MM.1S (cell line): Measurements from ENCODE around the gene STC2.

Experiments
- DNase-seq: peaks from one replicate; pipeline ENCODE4 v3.0.0-alpha.2; 2015
- H2AFZ ChIP-seq: fragments of 300-600 bp; sonication (generic); 2 replicates; pipeline ENCODE4 v1.6.0; 2016; ENCODE audit warnings: antibody characterized with exemption, low read length
- H3F3A ChIP-seq: fragments of 300-600 bp; sonication (generic); 2 replicates; pipeline ENCODE4 v1.6.1; 2016; ENCODE audit warnings: mild to moderate bottlenecking, antibody characterized with exemption, low read length, moderate library complexity, mixed read lengths; ENCODE audit not compliant: insufficient read depth
- H3K27ac ChIP-seq: fragments of 300-600 bp; sonication (generic); 2 replicates; pipeline ENCODE4 v1.5.1; 2016; ENCODE audit warnings: mild to moderate bottlenecking, low read length
- H3K27me3 ChIP-seq: fragments of 300-600 bp; sonication (generic); replicated peaks from 2 replicates; pipeline ENCODE4 v1.6.0; 2016; ENCODE audit warnings: low read length; ENCODE audit not compliant: insufficient read depth
- H3K36me3 ChIP-seq: fragments of 300-600 bp; sonication (generic); replicated peaks from 2 replicates; pipeline ENCODE4 v1.6.1; 2016; ENCODE audit warnings: mild to moderate bottlenecking, low read length, mixed read lengths; ENCODE audit not compliant: insufficient read depth
- H3K4me1 ChIP-seq: fragments of 300-600 bp; sonication (generic); 2 replicates; pipeline ENCODE4 v1.6.1; 2016; ENCODE audit warnings: low read length, mixed read lengths
- H3K4me2 ChIP-seq: fragments of 300-600 bp; sonication (generic); 2 replicates; pipeline ENCODE4 v1.6.0; 2016; ENCODE audit warnings: low read depth, low read length
- H3K4me3 ChIP-seq: fragments of 300-600 bp; sonication (generic); 2 replicates; pipeline ENCODE4 v1.5.1; 2016; ENCODE audit warnings: low read length, mixed read lengths
- H3K79me2 ChIP-seq: fragments of 300-600 bp; sonication (generic); 2 replicates; pipeline ENCODE4 v1.6.1; 2016; ENCODE audit warnings: mixed run types, low read length, mixed read lengths
- H3K9ac ChIP-seq: fragments of 300-600 bp; sonication (generic); 2 replicates; pipeline ENCODE4 v1.6.1; 2016; ENCODE audit warnings: low read length, mixed read lengths
- H3K9me2 ChIP-seq: fragments of 300-600 bp; sonication (generic); replicated peaks from 2 replicates; pipeline ENCODE4 v1.6.1; 2016; ENCODE audit warnings: mild to moderate bottlenecking, low read length, mixed read lengths; ENCODE audit not compliant: insufficient read depth
- H3K9me3 ChIP-seq: fragments of 300-600 bp; sonication (generic); replicated peaks from 2 replicates; pipeline ENCODE4 v1.6.1; 2016; ENCODE audit warnings: mild to moderate bottlenecking, low read length, mixed read lengths; ENCODE audit not compliant: insufficient read depth
- H4K20me1 ChIP-seq: fragments of 300-600 bp; sonication (generic); 2 replicates; pipeline ENCODE4 v1.6.1; 2016; ENCODE audit warnings: mild to moderate bottlenecking, low read length, moderate library complexity, mixed read lengths; ENCODE audit not compliant: insufficient read depth
- EZH2 ChIP-seq: fragments of 300-600 bp; sonication (generic); optimal IDR thresholded peaks from 2 replicates; pipeline ENCODE3; 2017; ENCODE audit warnings: low read depth, mild to moderate bottlenecking, antibody characterized with exemption, low read length, mixed read lengths
- EZH2phosphoT487 ChIP-seq: fragments of 300-600 bp; sonication (generic); IDR thresholded peaks from 2 replicates; pipeline ENCODE4 v1.6.1; 2018; ENCODE audit warnings: antibody characterized with exemption, low read length
- TF ChIP-seq, protein P1 (sequence below): fragments of 300-600 bp; sonication (generic); IDR thresholded peaks from 2 replicates; pipeline ENCODE4 v1.5.1; 2016; ENCODE audit warnings: antibody characterized with exemption, low read length, mixed read lengths

STC2 gene

DNA sequence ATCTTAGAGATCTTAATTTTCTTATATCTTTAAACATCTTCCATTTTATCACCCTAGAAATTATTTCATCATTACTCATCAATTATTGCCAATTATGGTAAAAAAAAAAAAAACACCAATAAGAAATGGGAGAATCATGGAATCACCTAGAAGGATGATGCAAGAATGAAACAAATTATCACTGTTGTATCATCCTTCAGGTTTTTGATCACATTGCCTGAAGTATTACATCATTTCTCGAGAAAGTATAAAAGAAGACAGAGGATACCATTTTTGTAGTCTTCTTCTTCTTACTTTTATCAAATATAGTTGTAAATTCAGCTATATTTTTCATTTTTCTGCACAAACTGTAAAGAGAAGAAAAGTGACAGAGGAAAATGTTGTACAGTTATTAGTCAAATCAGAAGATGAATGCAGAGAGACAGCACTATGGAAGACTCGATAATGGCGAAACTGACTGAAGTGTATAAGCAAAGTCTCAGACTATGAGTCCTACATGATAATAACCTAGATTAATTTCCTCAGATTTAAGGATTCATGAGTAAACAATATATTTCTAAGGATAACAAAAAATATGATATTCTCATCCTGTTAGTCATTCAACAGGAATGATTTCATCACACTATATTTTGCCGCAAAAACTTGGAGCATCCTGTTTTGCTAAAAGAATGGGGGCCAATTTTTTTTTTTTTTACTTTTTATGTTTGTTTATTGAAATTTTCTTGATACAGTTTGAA lies 5.9 kb upstream of the STC2 start:
- no peak overlapping the region for H3K4me2 ChIP-seq
- no peaks in the 10 kb centered on the region for H3K9me2 ChIP-seq
- no peak for TF ChIP-seq EZH2phosphoT487
- TF ChIP-seq, protein P1, sequence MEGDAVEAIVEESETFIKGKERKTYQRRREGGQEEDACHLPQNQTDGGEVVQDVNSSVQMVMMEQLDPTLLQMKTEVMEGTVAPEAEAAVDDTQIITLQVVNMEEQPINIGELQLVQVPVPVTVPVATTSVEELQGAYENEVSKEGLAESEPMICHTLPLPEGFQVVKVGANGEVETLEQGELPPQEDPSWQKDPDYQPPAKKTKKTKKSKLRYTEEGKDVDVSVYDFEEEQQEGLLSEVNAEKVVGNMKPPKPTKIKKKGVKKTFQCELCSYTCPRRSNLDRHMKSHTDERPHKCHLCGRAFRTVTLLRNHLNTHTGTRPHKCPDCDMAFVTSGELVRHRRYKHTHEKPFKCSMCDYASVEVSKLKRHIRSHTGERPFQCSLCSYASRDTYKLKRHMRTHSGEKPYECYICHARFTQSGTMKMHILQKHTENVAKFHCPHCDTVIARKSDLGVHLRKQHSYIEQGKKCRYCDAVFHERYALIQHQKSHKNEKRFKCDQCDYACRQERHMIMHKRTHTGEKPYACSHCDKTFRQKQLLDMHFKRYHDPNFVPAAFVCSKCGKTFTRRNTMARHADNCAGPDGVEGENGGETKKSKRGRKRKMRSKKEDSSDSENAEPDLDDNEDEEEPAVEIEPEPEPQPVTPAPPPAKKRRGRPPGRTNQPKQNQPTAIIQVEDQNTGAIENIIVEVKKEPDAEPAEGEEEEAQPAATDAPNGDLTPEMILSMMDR = no peak
- no peak for TF ChIP-seq EZH2
- H3K4me1 ChIP-seq = no peaks in the 10 kb centered on the region
- H3K4me3 ChIP-seq = no peak overlapping the region
- no peaks in the 10 kb centered on the region for H4K20me1 ChIP-seq
- H3K27ac ChIP-seq = no peak overlapping the region
- H2AFZ ChIP-seq = no peak overlapping the region
- H3K36me3 ChIP-seq = no peaks in the 10 kb centered on the region
- peaks cover 3% of the 10 kb centered on the region for H3K27me3 ChIP-seq
- DNase-seq = no peak
- H3K9ac ChIP-seq = no peak overlapping the region
- H3K9me3 ChIP-seq = no peaks in the 10 kb centered on the region
- no peaks in the 10 kb centered on the region for H3K79me2 ChIP-seq
- H3F3A ChIP-seq = no peaks in the 10 kb centered on the region

DNA sequence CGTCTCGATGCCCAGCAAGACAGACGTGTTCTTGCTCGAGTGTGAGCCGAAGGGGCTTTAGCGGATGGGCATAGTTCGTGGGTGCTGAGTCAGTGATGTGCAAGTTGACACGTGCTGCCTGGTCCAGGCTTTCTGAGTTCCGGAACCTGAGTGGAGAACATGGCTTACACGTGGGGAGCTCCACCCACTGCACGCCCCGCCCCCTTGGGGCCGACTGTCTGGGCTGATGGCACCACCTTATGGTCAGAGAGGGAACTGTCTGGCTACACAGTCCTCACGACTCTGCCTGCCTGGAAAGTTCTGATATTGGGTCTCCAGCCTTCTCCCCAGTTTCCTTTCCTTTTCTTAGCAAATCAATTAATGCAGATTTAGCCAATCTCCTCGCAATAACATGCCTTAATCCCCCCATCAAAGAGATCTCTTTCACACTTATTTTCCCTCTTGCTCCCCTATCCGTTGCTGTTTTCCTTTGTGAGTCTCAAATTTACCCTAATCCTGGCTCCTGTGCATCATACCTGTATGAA lies 3.8 kb upstream of the STC2 start:
- no peaks in the 10 kb centered on the region for H3K9me2 ChIP-seq

DNA sequence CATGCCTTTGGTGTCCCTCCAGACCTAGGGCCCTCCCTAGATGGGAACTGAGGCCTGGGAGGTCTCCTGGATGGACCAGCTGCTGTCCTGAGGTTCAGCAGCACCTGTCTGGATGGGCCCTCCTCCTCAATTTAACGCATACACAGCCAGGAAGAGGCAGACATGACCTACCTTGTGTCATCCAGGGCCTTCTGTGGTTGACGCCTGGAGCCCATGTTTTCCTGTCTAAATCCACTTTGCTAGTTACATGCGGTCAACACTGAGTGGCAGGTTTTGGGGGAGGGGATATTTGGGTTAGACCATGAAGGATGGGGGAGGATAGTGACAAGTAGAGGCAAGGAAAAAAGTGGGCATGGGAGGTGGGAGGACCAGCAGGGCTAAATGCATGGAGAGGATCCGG lies 3.1 kb upstream of the STC2 start:
- no peak overlapping the region for H3K4me2 ChIP-seq
- H3K4me3 ChIP-seq = no peak overlapping the region
- no peaks in the 10 kb centered on the region for H4K20me1 ChIP-seq
- H3K4me1 ChIP-seq = no peaks in the 10 kb centered on the region
- H3K9me2 ChIP-seq = no peaks in the 10 kb centered on the region
- no peak overlapping the region for H3K27ac ChIP-seq
- H3F3A ChIP-seq = no peaks in the 10 kb centered on the region
- H2AFZ ChIP-seq = no peak overlapping the region
- no peaks in the 10 kb centered on the region for H3K79me2 ChIP-seq
- no peak overlapping the region for H3K9ac ChIP-seq
- peaks cover 31% of the 10 kb centered on the region for H3K27me3 ChIP-seq
- H3K36me3 ChIP-seq = no peaks in the 10 kb centered on the region
- no peak for DNase-seq
- TF ChIP-seq, protein P1 = no peak
- TF ChIP-seq EZH2phosphoT487 = no peak
- TF ChIP-seq EZH2 = no peak
- H3K9me3 ChIP-seq = no peaks in the 10 kb centered on the region

More for the DNA sequence above, 3.8 kb upstream of the STC2 start:
- H3K36me3 ChIP-seq = no peaks in the 10 kb centered on the region
- H3K4me2 ChIP-seq = no peak overlapping the region
- H3K9me3 ChIP-seq = no peaks in the 10 kb centered on the region
- no peak overlapping the region for H3K27ac ChIP-seq
- peak overlapping the region; percentile 57 for H2AFZ ChIP-seq
- TF ChIP-seq EZH2 = no peak
- TF ChIP-seq, protein P1 = peak; percentile 89
- H3K27me3 ChIP-seq = peaks cover 24% of the 10 kb centered on the region
- H3K79me2 ChIP-seq = no peaks in the 10 kb centered on the region
- H3K9ac ChIP-seq = no peak overlapping the region
- no peaks in the 10 kb centered on the region for H3F3A ChIP-seq
- no peak overlapping the region for H3K4me3 ChIP-seq
- H4K20me1 ChIP-seq = no peaks in the 10 kb centered on the region
- H3K4me1 ChIP-seq = no peaks in the 10 kb centered on the region
- DNase-seq = peak; percentile 81
